Keratinocyte (primary cell): ENCODE measurements around the gene C22orf15. TPM values are rescaled to one million over a fixed set of nuclear protein-coding genes. Genes with fewer than 3 reads are reported as not detected.

Experiments used
- DNase-seq: peaks from one replicate; pipeline ENCODE4 v3.0.0-alpha.2; 2011; ENCODE audit warnings: low read depth, missing footprints, low spot score
- FAIRE-seq: peaks from 2 replicates; lab custom pipeline; 2011; peaks lifted over from hg19 to GRCh38; lab: Jason Lieb, UNC
- H2AFZ ChIP-seq: 2 replicates; pipeline ENCODE4 v1.6.0; 2012; ENCODE audit warnings: low read length, control low read depth, inconsistent platforms; ENCODE audit not compliant: control insufficient read depth
- H3K27ac ChIP-seq: 2 replicates; pipeline ENCODE4 v1.5.1; 2011; ENCODE audit warnings: low read length; ENCODE audit not compliant: control insufficient read depth, insufficient read depth
- H3K27me3 ChIP-seq: 3 replicates; pipeline ENCODE4 v1.6.0; 2011; ENCODE audit warnings: low read length; ENCODE audit not compliant: control insufficient read depth, insufficient read depth; ENCODE audit errors: extremely low read depth
- H3K36me3 ChIP-seq, 2 experiments: 2 replicates in 1 of 2; 3 replicates in 1 of 2; pipeline ENCODE4 v1.5.1; 2011; ENCODE audit warnings: low read length in 2 of 2, mild to moderate bottlenecking in 1 of 2; ENCODE audit not compliant: control insufficient read depth in 2 of 2, insufficient read depth in 2 of 2; ENCODE audit errors: extremely low read depth in 1 of 2
- H3K4me1 ChIP-seq: 3 replicates; pipeline ENCODE4 v1.5.1; 2011; ENCODE audit warnings: low read length; ENCODE audit not compliant: control insufficient read depth, insufficient read depth; ENCODE audit errors: extremely low read depth
- H3K4me2 ChIP-seq: 3 replicates; pipeline ENCODE4 v1.6.0; 2011; ENCODE audit warnings: low read depth, low read length; ENCODE audit not compliant: control insufficient read depth, insufficient read depth; ENCODE audit errors: extremely low read depth
- H3K4me3 ChIP-seq, 3 experiments: fragments of 200-600 bp in 1 of 3; sonication (generic) in 1 of 3; 2 replicates in 2 of 3; 3 replicates in 1 of 3; pipeline ENCODE4 v1.5.1; 2011 to 2016; ENCODE audit warnings: low read length in 3 of 3, mild to moderate bottlenecking in 3 of 3, control low read depth in 2 of 3, inconsistent platforms in 1 of 3, low read depth in 1 of 3, mixed read lengths in 1 of 3, mixed run types in 1 of 3, moderate library complexity in 1 of 3; ENCODE audit not compliant: control insufficient read depth in 2 of 3, insufficient read depth in 2 of 3; ENCODE audit errors: extremely low read depth in 1 of 3
- H3K79me2 ChIP-seq: 2 replicates; pipeline ENCODE4 v1.6.0; 2012; ENCODE audit warnings: low read length; ENCODE audit not compliant: control insufficient read depth, insufficient read depth
- H3K9ac ChIP-seq: 3 replicates; pipeline ENCODE4 v1.6.0; 2011; ENCODE audit warnings: low read length; ENCODE audit not compliant: control insufficient read depth, insufficient read depth; ENCODE audit errors: extremely low read depth
- H3K9me1 ChIP-seq: 3 replicates; pipeline ENCODE4 v1.6.0; 2011; ENCODE audit warnings: low read length; ENCODE audit not compliant: control insufficient read depth, insufficient read depth; ENCODE audit errors: extremely low read depth
- H3K9me3 ChIP-seq: 2 replicates; pipeline ENCODE4 v1.5.1; 2012; ENCODE audit warnings: low read depth, low read length; ENCODE audit not compliant: control insufficient read depth
- H4K20me1 ChIP-seq: 3 replicates; pipeline ENCODE4 v1.6.0; 2011; ENCODE audit warnings: low read length; ENCODE audit not compliant: control insufficient read depth, insufficient read depth; ENCODE audit errors: extremely low read depth
- EZH2 ChIP-seq: IDR thresholded peaks from one replicate; pipeline ENCODE4 v1.6.1; 2012; ENCODE audit warnings: inconsistent platforms, mild to moderate bottlenecking, low read length, moderate library complexity
- dilution Hi-C: fragments of 300-500 bp; cut with MboI; formaldehyde crosslinking; loops from one replicate; pipeline ENCODE4 v1.7.0; 2020; ENCODE audit warnings: low sequenced_read_pairs; ENCODE audit not compliant: extremely low pct_ligation_motif_present
- polyA plus RNA-seq, 5 experiments: library from polyadenylated mRNA; depleted of rRNA in 3 of 5; stranded (reverse) in 3 of 5; stranded (forward) in 1 of 5; unstranded in 1 of 5; fragments of >200 nt; gene quantifications; 1 replicate in 1 of 5; 2 replicates in 3 of 5; 3 replicates in 1 of 5; pipeline versions ENCODE4 v1.2.1 to v1.2.3, GENCODE V29; 2011 to 2012; ENCODE audit warnings: missing spikeins in 2 of 5, low read depth in 1 of 5, low replicate concordance in 1 of 5
- TF ChIP-seq, protein P1 (sequence below), 3 experiments: IDR thresholded peaks in 1 of 3; conservative IDR thresholded peaks in 1 of 3; optimal IDR thresholded peaks in 1 of 3; 2 replicates in 2 of 3; 3 replicates in 1 of 3; pipeline versions ENCODE3 to v1.5.1; 2011; ENCODE audit warnings: low read length in 3 of 3, mild to moderate bottlenecking in 3 of 3, moderate library complexity in 2 of 3, control low read depth in 1 of 3, inconsistent platforms in 1 of 3; ENCODE audit not compliant: insufficient read depth in 2 of 3; ENCODE audit errors: extremely low read depth in 1 of 3

C22orf15 gene
- polyA plus RNA-seq, 1 donor (not counting 4 experiments of a cell fraction or from before 2014, with no cell fraction given) = not detected

DNA sequence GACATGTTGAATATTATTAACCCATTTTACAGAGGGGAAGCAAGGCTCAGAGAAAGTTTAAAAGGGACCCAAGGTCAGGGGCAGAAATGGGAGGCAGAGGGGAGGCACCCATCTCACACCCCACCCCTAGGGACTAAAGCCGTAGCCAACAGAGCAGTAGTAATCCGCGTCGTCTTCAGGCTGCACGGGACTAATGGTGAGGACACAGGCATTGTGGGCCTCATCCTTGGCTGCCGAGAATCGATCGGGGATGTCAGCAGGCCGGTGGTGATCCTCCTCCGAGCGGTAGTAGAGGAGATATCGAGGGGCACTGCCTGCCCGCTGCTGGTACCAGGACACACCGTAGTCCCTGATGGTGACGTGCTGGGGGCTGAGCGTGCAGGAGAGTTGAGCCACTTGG, 10.0 kb upstream of the C22orf15 start:
- dilution Hi-C loops = no loop called here
- no peak overlapping the region for H3K9ac ChIP-seq
- H2AFZ ChIP-seq = no peak overlapping the region
- H3K36me3 ChIP-seq = no peaks in the 10 kb centered on the region
- peaks cover 11% of the 10 kb centered on the region for H3K4me1 ChIP-seq
- no peak overlapping the region for H3K4me3 ChIP-seq
- no peaks in the 10 kb centered on the region for H4K20me1 ChIP-seq
- no peak overlapping the region for H3K27ac ChIP-seq
- no peak overlapping the region for H3K4me2 ChIP-seq
- TF ChIP-seq EZH2 = no peak
- TF ChIP-seq, protein P1, sequence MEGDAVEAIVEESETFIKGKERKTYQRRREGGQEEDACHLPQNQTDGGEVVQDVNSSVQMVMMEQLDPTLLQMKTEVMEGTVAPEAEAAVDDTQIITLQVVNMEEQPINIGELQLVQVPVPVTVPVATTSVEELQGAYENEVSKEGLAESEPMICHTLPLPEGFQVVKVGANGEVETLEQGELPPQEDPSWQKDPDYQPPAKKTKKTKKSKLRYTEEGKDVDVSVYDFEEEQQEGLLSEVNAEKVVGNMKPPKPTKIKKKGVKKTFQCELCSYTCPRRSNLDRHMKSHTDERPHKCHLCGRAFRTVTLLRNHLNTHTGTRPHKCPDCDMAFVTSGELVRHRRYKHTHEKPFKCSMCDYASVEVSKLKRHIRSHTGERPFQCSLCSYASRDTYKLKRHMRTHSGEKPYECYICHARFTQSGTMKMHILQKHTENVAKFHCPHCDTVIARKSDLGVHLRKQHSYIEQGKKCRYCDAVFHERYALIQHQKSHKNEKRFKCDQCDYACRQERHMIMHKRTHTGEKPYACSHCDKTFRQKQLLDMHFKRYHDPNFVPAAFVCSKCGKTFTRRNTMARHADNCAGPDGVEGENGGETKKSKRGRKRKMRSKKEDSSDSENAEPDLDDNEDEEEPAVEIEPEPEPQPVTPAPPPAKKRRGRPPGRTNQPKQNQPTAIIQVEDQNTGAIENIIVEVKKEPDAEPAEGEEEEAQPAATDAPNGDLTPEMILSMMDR (optimal IDR thresholded peaks at IDR 0.05 in 1 of 3, IDR thresholded peaks at IDR 0.05 in 1 of 3, conservative IDR thresholded peaks at IDR 0.05 in 1 of 3; ENCODE audit: extremely low read depth in 1 of 3, insufficient read depth in 2 of 3, low read length in 3 of 3) = no peak
- H3K79me2 ChIP-seq = peaks cover 3% of the 10 kb centered on the region
- DNase-seq = no peak
- H3K9me1 ChIP-seq = no peaks in the 10 kb centered on the region
- no peaks in the 10 kb centered on the region for H3K9me3 ChIP-seq
- no peaks in the 10 kb centered on the region for H3K27me3 ChIP-seq
- FAIRE-seq = no peak

DNA sequence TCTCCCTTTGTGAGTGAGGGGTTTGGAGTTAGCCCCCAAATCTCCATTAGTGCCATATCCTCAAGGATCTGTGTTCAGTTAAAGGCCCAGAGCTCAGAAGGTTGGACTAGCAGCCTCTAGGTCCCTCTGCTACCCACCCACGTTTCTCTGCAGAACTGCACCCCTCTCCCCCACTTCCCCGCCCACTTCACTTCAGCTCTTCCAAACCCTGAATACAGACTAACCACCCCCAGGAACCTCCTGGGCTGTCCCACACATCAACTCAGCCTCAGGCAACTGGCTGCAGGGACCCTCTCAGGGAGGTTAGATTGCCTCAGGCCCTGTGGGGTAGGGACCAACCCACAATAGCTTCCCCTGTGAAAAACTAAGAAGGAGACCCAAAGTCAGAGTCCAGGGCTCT, 9.4 kb upstream of the C22orf15 start:
- H3K27ac ChIP-seq = no peak overlapping the region
- H2AFZ ChIP-seq = no peak overlapping the region
- H3K9me1 ChIP-seq = no peaks in the 10 kb centered on the region
- H3K4me2 ChIP-seq = no peak overlapping the region
- TF ChIP-seq, protein P1 (optimal IDR thresholded peaks at IDR 0.05 in 1 of 3, IDR thresholded peaks at IDR 0.05 in 1 of 3, conservative IDR thresholded peaks at IDR 0.05 in 1 of 3; ENCODE audit: extremely low read depth in 1 of 3, insufficient read depth in 2 of 3, low read length in 3 of 3) = no peak
- no peak for TF ChIP-seq EZH2
- dilution Hi-C loops = no loop called here
- H3K36me3 ChIP-seq = no peaks in the 10 kb centered on the region
- H3K9ac ChIP-seq = no peak overlapping the region
- no peak overlapping the region for H3K4me3 ChIP-seq
- H3K9me3 ChIP-seq = no peaks in the 10 kb centered on the region
- no peaks in the 10 kb centered on the region for H3K27me3 ChIP-seq
- FAIRE-seq (no peak), DNase-seq (no peak)
- peaks cover 3% of the 10 kb centered on the region for H3K79me2 ChIP-seq
- no peaks in the 10 kb centered on the region for H4K20me1 ChIP-seq
- peaks cover 11% of the 10 kb centered on the region for H3K4me1 ChIP-seq
